ENCODE measurements around the gene DNAJB4. TPM values are rescaled to one million over a fixed set of nuclear protein-coding genes. Genes with fewer than 3 reads are reported as not detected.
"Not testable (repeated sequence)": the region's sequence is repeated elsewhere in the genome, so short reads cannot be mapped to it uniquely, and the experiment has no call there.

Gene DNAJB4
- total RNA-seq (2014; rRNA removed; shearing (Covaris generic)) = 20.8 and 22.5 TPM in 2 replicates
- polyA plus RNA-seq (2014; cell fraction: nucleus; rRNA removed) = 19.3 and 23.2 TPM in 2 replicates

GRCh38 chr1:78004719-78005447 is at the start of gene DNAJB4:
TSS of gene DNAJB4 (plus strand) at chr1:78004939. CDS start at chr1:78005111, 172 bp downstream.
- DNase-seq (ENCODE audit: extremely low read depth, low read depth) = peak; percentile 96

GRCh38 chr1:77955709-77956108 is 49.0 kb upstream of the DNAJB4 start:
- DNase-seq (ENCODE audit: extremely low read depth, low read depth) = no peak

GRCh38 chr1:77956464-77956863 is 48.3 kb upstream of the DNAJB4 start:
- DNase-seq (ENCODE audit: extremely low read depth, low read depth) = no peak

GRCh38 chr1:77958391-77958790 is 46.3 kb upstream of the DNAJB4 start:
- no peak for DNase-seq (ENCODE audit: extremely low read depth, low read depth)

GRCh38 chr1:77958850-77959249 is 45.9 kb upstream of the DNAJB4 start:
- DNase-seq (ENCODE audit: extremely low read depth, low read depth) = no peak

- DNase-seq (ENCODE audit: extremely low read depth, low read depth) = no peak
Measured at GRCh38 chr1:77961392-77961791, 43.3 kb upstream of the DNAJB4 start.

GRCh38 chr1:77966291-77966690 is 38.4 kb upstream of the DNAJB4 start:
- DNase-seq (ENCODE audit: extremely low read depth, low read depth) = no peak

- DNase-seq (ENCODE audit: extremely low read depth, low read depth) = no peak
Measured at GRCh38 chr1:77970192-77970591, 34.5 kb upstream of the DNAJB4 start.

- no peak for DNase-seq (ENCODE audit: extremely low read depth, low read depth)
Measured at GRCh38 chr1:77972080-77972479, 32.7 kb upstream of the DNAJB4 start.

- DNase-seq (ENCODE audit: extremely low read depth, low read depth) = no peak
Measured at GRCh38 chr1:77975386-77975785, 29.4 kb upstream of the DNAJB4 start.

GRCh38 chr1:77975907-77976306 is 28.8 kb upstream of the DNAJB4 start:
- DNase-seq (ENCODE audit: extremely low read depth, low read depth) = no peak

- DNase-seq (ENCODE audit: extremely low read depth, low read depth) = no peak
Measured at GRCh38 chr1:77976433-77977076, 28.2 kb upstream of the DNAJB4 start.

GRCh38 chr1:77977989-77978292 is 26.8 kb upstream of the DNAJB4 start:
- DNase-seq (ENCODE audit: extremely low read depth, low read depth) = no peak

GRCh38 chr1:77978293-77978968 is 26.3 kb upstream of the DNAJB4 start:
- DNase-seq (ENCODE audit: extremely low read depth, low read depth) = peak; percentile 75

- peak; percentile 98 for DNase-seq (ENCODE audit: extremely low read depth, low read depth)
Measured at GRCh38 chr1:77978969-77979876, 25.5 kb upstream of the DNAJB4 start, which contains the start of gene FUBP1. TSS of gene FUBP1 (minus strand) at chr1:77979072. CDS start at chr1:77979004, 68 bp downstream.

GRCh38 chr1:77983352-77983996 is 21.3 kb upstream of the DNAJB4 start:
- not testable (repeated sequence) for DNase-seq (ENCODE audit: extremely low read depth, low read depth)

- no peak for DNase-seq (ENCODE audit: extremely low read depth, low read depth)
Measured at GRCh38 chr1:77983997-77984355, 20.8 kb upstream of the DNAJB4 start.

GRCh38 chr1:77984629-77985028 is 20.1 kb upstream of the DNAJB4 start:
- DNase-seq (ENCODE audit: extremely low read depth, low read depth) = no peak

GRCh38 chr1:77986810-77987209 is 17.9 kb upstream of the DNAJB4 start:
- DNase-seq (ENCODE audit: extremely low read depth, low read depth) = no peak

- DNase-seq (ENCODE audit: extremely low read depth, low read depth) = no peak
Measured at GRCh38 chr1:77987919-77988318, 16.8 kb upstream of the DNAJB4 start.
